ENCODE results near the gene TBKBP1. TPM values are rescaled to one million over a fixed set of nuclear protein-coding genes. Genes with fewer than 3 reads are reported as not detected.

The TBKBP1 gene
- total RNA-seq, 1 experiment from 2014 or later: 33.2 TPM

DNA sequence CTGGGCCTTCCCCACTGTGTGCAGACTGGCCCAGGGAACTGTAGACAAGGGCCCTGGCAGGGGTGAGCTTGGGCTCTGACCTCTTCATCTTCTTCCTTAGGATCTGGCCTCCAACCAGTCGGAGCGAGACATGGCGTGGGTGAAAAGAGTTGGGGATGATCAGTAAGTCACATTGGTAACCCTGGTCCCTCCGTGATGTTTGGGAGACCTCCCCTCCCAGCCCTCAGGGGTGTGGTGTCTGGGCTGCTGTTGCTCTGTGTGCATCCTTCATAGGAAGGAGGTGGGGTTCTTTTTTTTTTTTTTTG, 5.5 kb downstream of the TBKBP1 start:
- H3K23me2 ChIP-seq (ENCODE audit: insufficient read length, low read depth, low read length, poor library complexity, severe bottlenecking): peaks cover 14% of the 10 kb centered on the region
- TF ChIP-seq, protein P1, sequence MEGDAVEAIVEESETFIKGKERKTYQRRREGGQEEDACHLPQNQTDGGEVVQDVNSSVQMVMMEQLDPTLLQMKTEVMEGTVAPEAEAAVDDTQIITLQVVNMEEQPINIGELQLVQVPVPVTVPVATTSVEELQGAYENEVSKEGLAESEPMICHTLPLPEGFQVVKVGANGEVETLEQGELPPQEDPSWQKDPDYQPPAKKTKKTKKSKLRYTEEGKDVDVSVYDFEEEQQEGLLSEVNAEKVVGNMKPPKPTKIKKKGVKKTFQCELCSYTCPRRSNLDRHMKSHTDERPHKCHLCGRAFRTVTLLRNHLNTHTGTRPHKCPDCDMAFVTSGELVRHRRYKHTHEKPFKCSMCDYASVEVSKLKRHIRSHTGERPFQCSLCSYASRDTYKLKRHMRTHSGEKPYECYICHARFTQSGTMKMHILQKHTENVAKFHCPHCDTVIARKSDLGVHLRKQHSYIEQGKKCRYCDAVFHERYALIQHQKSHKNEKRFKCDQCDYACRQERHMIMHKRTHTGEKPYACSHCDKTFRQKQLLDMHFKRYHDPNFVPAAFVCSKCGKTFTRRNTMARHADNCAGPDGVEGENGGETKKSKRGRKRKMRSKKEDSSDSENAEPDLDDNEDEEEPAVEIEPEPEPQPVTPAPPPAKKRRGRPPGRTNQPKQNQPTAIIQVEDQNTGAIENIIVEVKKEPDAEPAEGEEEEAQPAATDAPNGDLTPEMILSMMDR (conservative IDR thresholded peaks at IDR 0.05): no peak
- no peak overlapping the region for H3K27ac Mint-ChIP-seq
- peaks cover 2% of the 10 kb centered on the region; the same call in 1 of the 2 replicates for H3K27me3 Mint-ChIP-seq (ENCODE audit: low read depth)
- H4K5ac ChIP-seq (ENCODE audit: insufficient read length, low read depth, low read length): no peak overlapping the region
- H3K79me1 ChIP-seq (ENCODE audit: insufficient read depth, low read depth, low read length, poor library complexity, severe bottlenecking): no peaks in the 10 kb centered on the region
- no peak overlapping the region for H2BK15ac ChIP-seq (ENCODE audit: low read depth, low read length)
- no peak overlapping the region for H3K27ac ChIP-seq (ENCODE audit: insufficient read length, low read depth, low read length)
- no peaks in the 10 kb centered on the region for H3K9me3 ChIP-seq (ENCODE audit: control insufficient read depth, low read depth, low read length)
- no peaks in the 10 kb centered on the region for H3K9me3 Mint-ChIP-seq
- H2BK12ac ChIP-seq (ENCODE audit: insufficient read length, low read depth, low read length): no peak overlapping the region
- H2AFZ ChIP-seq (ENCODE audit: low read length): no peak overlapping the region
- H3K4me1 Mint-ChIP-seq: peaks cover 4 to 25% of the 10 kb centered on the region in 2 experiments
- no peak overlapping the region for H2BK20ac ChIP-seq (ENCODE audit: low read depth, low read length, poor library complexity, severe bottlenecking)
- H3T11ph ChIP-seq (ENCODE audit: low read length): no peak overlapping the region
- no peaks in the 10 kb centered on the region for H3K79me2 ChIP-seq (ENCODE audit: insufficient read depth, low read length)
- no peak overlapping the region for H3K23ac ChIP-seq (ENCODE audit: insufficient read length, low read depth, low read length)
- no peak for DNase-seq
- H3K4me1 ChIP-seq (ENCODE audit: insufficient read depth, low read length): no peaks in the 10 kb centered on the region
- no peak overlapping the region for H4K91ac ChIP-seq (ENCODE audit: insufficient read length, low read depth, low read length)
- H2AK5ac ChIP-seq (ENCODE audit: insufficient read length, low read length): no peak overlapping the region
- peaks cover 0 to 32% (median 13%) of the 10 kb centered on the region in 3 experiments; a peak in 6 of 7 replicates for H3K36me3 Mint-ChIP-seq (ENCODE audit: insufficient read depth in 1 of 3, low read depth in 3 of 3)
- H3K56ac ChIP-seq (ENCODE audit: insufficient read length, low read depth, low read length): no peak overlapping the region
- H3K9ac ChIP-seq (ENCODE audit: extremely low read depth, insufficient read length, low read length): no peak overlapping the region
- H4K8ac ChIP-seq (replicated peaks; ENCODE audit: insufficient read length, low read depth, low read length): no peak overlapping the region
- H2BK120ac ChIP-seq (ENCODE audit: low read depth, low read length, poor library complexity, severe bottlenecking): no peak overlapping the region
- no peak overlapping the region for H3K4ac ChIP-seq (ENCODE audit: low read depth, low read length)
- no CpG with 5 or more reads among the region's 4 CpGs for WGBS (ENCODE audit: extremely low coverage, insufficient read length, low lambda C conversion rate)
- no peaks in the 10 kb centered on the region for H4K20me1 ChIP-seq (ENCODE audit: control insufficient read depth, insufficient read depth, insufficient read length)
- no peak overlapping the region for H2BK5ac ChIP-seq (ENCODE audit: insufficient read length, low read length)
- no peak overlapping the region for H3K4me3 Mint-ChIP-seq
- H3K18ac ChIP-seq (ENCODE audit: insufficient read length, low read depth, low read length): no peak overlapping the region
- no peak overlapping the region for H3K4me2 ChIP-seq (ENCODE audit: insufficient read depth, insufficient read length, low read length)
- no peak overlapping the region for H3K14ac ChIP-seq (ENCODE audit: insufficient read depth, low read length)
- H3K27me3 ChIP-seq (ENCODE audit: insufficient read depth, low read length): no peaks in the 10 kb centered on the region

Data from H9 (cell line).